Measurements from ENCODE around the gene HSPB1.

The HSPB1 gene

GRCh38 chr7:76337147-76337546, 34.7 kb downstream of the HSPB1 start:
- DNase-seq (ENCODE audit: extremely low spot score), result no peak
- TF ChIP-seq ARNT (IDR thresholded peaks at IDR 0.05) (no peak), BHLHE40 (IDR thresholded peaks at IDR 0.05; ENCODE audit: borderline replicate concordance) (no peak), PKNOX1 (IDR thresholded peaks at IDR 0.05) (no peak), TARDBP (IDR thresholded peaks at IDR 0.05) (no peak), ZNF384 (IDR thresholded peaks at IDR 0.05) (no peak), HDGF (IDR thresholded peaks at IDR 0.05; ENCODE audit: borderline replicate concordance) (no peak), SP1 (IDR thresholded peaks at IDR 0.05) (no peak), ELF4 (IDR thresholded peaks at IDR 0.05) (no peak), LEF1 (IDR thresholded peaks at IDR 0.05; ENCODE audit: borderline replicate concordance) (no peak), NFRKB (IDR thresholded peaks at IDR 0.05) (no peak), FOXM1 (IDR thresholded peaks at IDR 0.05; ENCODE audit: borderline replicate concordance) (no peak), SUZ12 (IDR thresholded peaks at IDR 0.05) (no peak), FOXA1 (IDR thresholded peaks at IDR 0.05) (no peak), L3MBTL2 (conservative IDR thresholded peaks at IDR 0.05) (no peak), FOXK2 (IDR thresholded peaks at IDR 0.05) (no peak), CTBP1 (IDR thresholded peaks at IDR 0.05; ENCODE audit: borderline replicate concordance) (no peak)
- POLR2A ChIA-PET, result no interaction called here
- CTCF ChIA-PET, result no interaction called here

GRCh38 chr7:76338298-76339084, 36.0 kb downstream of the HSPB1 start:
- CTCF ChIA-PET, result interaction anchor here (0.8 kb wide), 1 partner anchor 11 kb away, joined by 3 read pairs; no protein-coding TSS in a partner anchor
- DNase-seq (ENCODE audit: extremely low spot score), result no peak
- POLR2A ChIA-PET, result interaction anchor here (1.2 kb wide), 1 partner anchor 19 kb away, joined by 5 read pairs; no protein-coding TSS in a partner anchor
- TF ChIP-seq NFRKB (IDR thresholded peaks at IDR 0.05) (no peak), ARNT (IDR thresholded peaks at IDR 0.05) (no peak), HDGF (IDR thresholded peaks at IDR 0.05; ENCODE audit: borderline replicate concordance) (no peak), CTBP1 (IDR thresholded peaks at IDR 0.05; ENCODE audit: borderline replicate concordance) (no peak)

- DNase-seq (ENCODE audit: extremely low spot score), result no peak
- ChIA-PET POLR2A (no interaction called here), CTCF (no interaction called here)
- no peak for TF ChIP-seq L3MBTL2 (conservative IDR thresholded peaks at IDR 0.05)
- no peak for TF ChIP-seq ELF4 (IDR thresholded peaks at IDR 0.05)
- no peak for TF ChIP-seq CTBP1 (IDR thresholded peaks at IDR 0.05; ENCODE audit: borderline replicate concordance)
- TF ChIP-seq FOXK2 (IDR thresholded peaks at IDR 0.05), result no peak
- TF ChIP-seq TARDBP (IDR thresholded peaks at IDR 0.05), result no peak
- TF ChIP-seq SUZ12 (IDR thresholded peaks at IDR 0.05), result no peak
- TF ChIP-seq LEF1 (IDR thresholded peaks at IDR 0.05; ENCODE audit: borderline replicate concordance), result no peak
- no peak for TF ChIP-seq PKNOX1 (IDR thresholded peaks at IDR 0.05)
- TF ChIP-seq BHLHE40 (IDR thresholded peaks at IDR 0.05; ENCODE audit: borderline replicate concordance), result no peak
- no peak for TF ChIP-seq NFRKB (IDR thresholded peaks at IDR 0.05)
- TF ChIP-seq FOXM1 (IDR thresholded peaks at IDR 0.05; ENCODE audit: borderline replicate concordance), result no peak
- no peak for TF ChIP-seq FOXA1 (IDR thresholded peaks at IDR 0.05)
- TF ChIP-seq SP1 (IDR thresholded peaks at IDR 0.05), result no peak
- no peak for TF ChIP-seq HDGF (IDR thresholded peaks at IDR 0.05; ENCODE audit: borderline replicate concordance)
- no peak for TF ChIP-seq ZNF384 (IDR thresholded peaks at IDR 0.05)
Observed at GRCh38 chr7:76340617-76341131, 38.2 kb downstream of the HSPB1 start.

GRCh38 chr7:76342222-76342621, 39.7 kb downstream of the HSPB1 start:
- POLR2A ChIA-PET, result no interaction called here
- CTCF ChIA-PET, result no interaction called here
- TF ChIP-seq ZNF384 (IDR thresholded peaks at IDR 0.05) (no peak), ARNT (IDR thresholded peaks at IDR 0.05) (no peak), SP1 (IDR thresholded peaks at IDR 0.05) (no peak), L3MBTL2 (conservative IDR thresholded peaks at IDR 0.05) (no peak), FOXM1 (IDR thresholded peaks at IDR 0.05; ENCODE audit: borderline replicate concordance) (no peak), FOXK2 (IDR thresholded peaks at IDR 0.05) (no peak), SUZ12 (IDR thresholded peaks at IDR 0.05) (no peak)
- DNase-seq (ENCODE audit: extremely low spot score), result no peak

GRCh38 chr7:76343294-76343930, 40.9 kb downstream of the HSPB1 start:
- ChIA-PET POLR2A (interaction anchor here (1.3 kb wide), 1 partner anchor 15 kb away, joined by 4 read pairs; the partner anchor contains the start of gene YWHAG), CTCF (no interaction called here)
- no peak for TF ChIP-seq HDGF (IDR thresholded peaks at IDR 0.05; ENCODE audit: borderline replicate concordance)
- no peak for TF ChIP-seq PKNOX1 (IDR thresholded peaks at IDR 0.05)
- TF ChIP-seq CTBP1 (IDR thresholded peaks at IDR 0.05; ENCODE audit: borderline replicate concordance), result no peak
- TF ChIP-seq ARNT (IDR thresholded peaks at IDR 0.05), result no peak
- no peak for TF ChIP-seq L3MBTL2 (conservative IDR thresholded peaks at IDR 0.05)
- TF ChIP-seq ZNF384 (IDR thresholded peaks at IDR 0.05), result no peak
- TF ChIP-seq ELF4 (IDR thresholded peaks at IDR 0.05), result no peak
- TF ChIP-seq SP1 (IDR thresholded peaks at IDR 0.05), result no peak
- no peak for TF ChIP-seq SUZ12 (IDR thresholded peaks at IDR 0.05)
- no peak for TF ChIP-seq BHLHE40 (IDR thresholded peaks at IDR 0.05; ENCODE audit: borderline replicate concordance)
- TF ChIP-seq LEF1 (IDR thresholded peaks at IDR 0.05; ENCODE audit: borderline replicate concordance), result no peak
- TF ChIP-seq NFRKB (IDR thresholded peaks at IDR 0.05), result no peak
- no peak for TF ChIP-seq FOXA1 (IDR thresholded peaks at IDR 0.05)
- no peak for TF ChIP-seq FOXM1 (IDR thresholded peaks at IDR 0.05; ENCODE audit: borderline replicate concordance)
- TF ChIP-seq TARDBP (IDR thresholded peaks at IDR 0.05), result no peak
- DNase-seq (ENCODE audit: extremely low spot score), result no peak

Data from HEK293T (cell line).